Measurements from ENCODE around the gene HMX1. TPM values are rescaled to one million over a fixed set of nuclear protein-coding genes. Genes with fewer than 3 reads are reported as not detected.

Gene HMX1
- total RNA-seq, 2 donors from 2014 or later: not detected

GRCh38 chr4:8915201-8916200, 43.9 kb upstream of the HMX1 start:
- Histone ChIP-seq H3K27me3 (no peaks in the 10 kb centered on the region), H3K27ac (no peak overlapping the region), H3K36me3 (no peaks in the 10 kb centered on the region), H3K9me3 (no peaks in the 10 kb centered on the region), H3K4me3 (no peak overlapping the region), H3K9ac (ENCODE audit: low read depth in 2 of 2, low read length in 2 of 2) (no peak overlapping the region), H3K4me1 (no peaks in the 10 kb centered on the region)
- DNase-seq: peak; percentile 12
- no peak for TF ChIP-seq CTCF (IDR thresholded peaks at IDR 0.05)
- intact Hi-C loops (cut with DNase I): no loop called here

GRCh38 chr4:8914461-8915171, 43.0 kb upstream of the HMX1 start:
- Histone ChIP-seq H3K36me3 (no peaks in the 10 kb centered on the region), H3K9ac (ENCODE audit: low read depth in 2 of 2, low read length in 2 of 2) (no peak overlapping the region), H3K27me3 (no peaks in the 10 kb centered on the region), H3K27ac (no peak overlapping the region), H3K9me3 (no peaks in the 10 kb centered on the region), H3K4me3 (no peak overlapping the region), H3K4me1 (no peaks in the 10 kb centered on the region)
- no peak for TF ChIP-seq CTCF (IDR thresholded peaks at IDR 0.05)
- DNase-seq: peak; percentile 11
- intact Hi-C loops (cut with DNase I): no loop called here

GRCh38 chr4:8913858-8914460, 42.3 kb upstream of the HMX1 start:
- Histone ChIP-seq H3K9ac (ENCODE audit: low read depth in 2 of 2, low read length in 2 of 2) (no peak overlapping the region), H3K4me1 (no peaks in the 10 kb centered on the region), H3K9me3 (no peaks in the 10 kb centered on the region), H3K27me3 (no peaks in the 10 kb centered on the region), H3K27ac (no peak overlapping the region), H3K4me3 (no peak overlapping the region), H3K36me3 (no peaks in the 10 kb centered on the region)
- no peak for TF ChIP-seq CTCF (IDR thresholded peaks at IDR 0.05)
- intact Hi-C loops (cut with DNase I): no loop called here
- peak; percentile 5 for DNase-seq

- intact Hi-C loops (cut with DNase I): no loop called here
These were observed 41.6 kb upstream of the HMX1 start for GRCh38 chr4:8913121-8913857.

More at GRCh38 chr4:8913121-8913857, 41.6 kb upstream of the HMX1 start:
- Histone ChIP-seq H3K36me3 (no peaks in the 10 kb centered on the region), H3K9ac (ENCODE audit: low read depth in 2 of 2, low read length in 2 of 2) (no peak overlapping the region), H3K27me3 (no peaks in the 10 kb centered on the region), H3K4me3 (no peak overlapping the region), H3K27ac (no peak overlapping the region), H3K4me1 (no peaks in the 10 kb centered on the region), H3K9me3 (no peaks in the 10 kb centered on the region)
- no peak for TF ChIP-seq CTCF (IDR thresholded peaks at IDR 0.05)
- peak; percentile 12 for DNase-seq

Measured in colonic mucosa (tissue), 4 donors.